Measurements from ENCODE around the gene EIF2S1. TPM values are rescaled to one million over a fixed set of nuclear protein-coding genes. Genes with fewer than 3 reads are reported as not detected.
"Not testable (repeated sequence)": the region's sequence is repeated elsewhere in the genome, so short reads cannot be mapped to it uniquely, and the experiment has no call there.

The EIF2S1 gene
- total RNA-seq, 2 experiments from 2014 or later: 23.1 to 28.8 TPM

GRCh38 chr14:67397536-67397935 is 37.4 kb downstream of the EIF2S1 start:
- Histone ChIP-seq H3K4me1 (ENCODE audit: insufficient read depth, low read length) (no peaks in the 10 kb centered on the region), H3K27me3 (ENCODE audit: control insufficient read depth in 1 of 2, insufficient read depth in 2 of 2, low read length in 2 of 2) (no peaks in the 10 kb centered on the region), H3K4me3 (ENCODE audit: low read length) (no peak overlapping the region), H3K36me3 (ENCODE audit: insufficient read depth, low read length) (no peaks in the 10 kb centered on the region), H3K9me3 (ENCODE audit: control insufficient read depth in 1 of 2, insufficient read depth in 1 of 2, low read length in 2 of 2) (no peaks in the 10 kb centered on the region), H3K27ac (ENCODE audit: low read depth in 1 of 2, low read length in 2 of 2) (no peak overlapping the region)
- intact Hi-C loops (cut with DNase I, micrococcal nuclease): no loop called here
- POLR2A ChIA-PET: no interaction called here
- no peak for TF ChIP-seq CTCF (IDR thresholded peaks at IDR 0.05)
- H3K9me3 Mint-ChIP-seq: no peaks in the 10 kb centered on the region
- ATAC-seq (ENCODE audit: poor library complexity) (no peak), DNase-seq (no peak)
- H3K4me1 Mint-ChIP-seq (ENCODE audit: low read depth): no peaks in the 10 kb centered on the region
- CTCF ChIA-PET: no interaction called here
- no peaks in the 10 kb centered on the region for H3K36me3 Mint-ChIP-seq (ENCODE audit: low read depth)
- no peak overlapping the region for H3K4me3 Mint-ChIP-seq
- no peak overlapping the region for H3K27ac Mint-ChIP-seq
- H3K27me3 Mint-ChIP-seq: no peaks in the 10 kb centered on the region

GRCh38 chr14:67400434-67400833 is 40.3 kb downstream of the EIF2S1 start:
- intact Hi-C loops (cut with DNase I, micrococcal nuclease): no loop called here
- TF ChIP-seq CTCF (IDR thresholded peaks at IDR 0.05): no peak
- Mint-ChIP-seq H3K36me3 (ENCODE audit: low read depth) (no peaks in the 10 kb centered on the region), H3K4me3 (no peak overlapping the region), H3K9me3 (no peaks in the 10 kb centered on the region), H3K27me3 (no peaks in the 10 kb centered on the region), H3K4me1 (ENCODE audit: low read depth) (no peaks in the 10 kb centered on the region), H3K27ac (no peak overlapping the region)
- Histone ChIP-seq H3K27me3 (ENCODE audit: control insufficient read depth in 1 of 2, insufficient read depth in 2 of 2, low read length in 2 of 2) (no peaks in the 10 kb centered on the region), H3K4me1 (ENCODE audit: insufficient read depth, low read length) (no peaks in the 10 kb centered on the region), H3K4me3 (ENCODE audit: low read length) (no peak overlapping the region), H3K27ac (ENCODE audit: low read depth in 1 of 2, low read length in 2 of 2) (no peak overlapping the region), H3K36me3 (ENCODE audit: insufficient read depth, low read length) (no peaks in the 10 kb centered on the region), H3K9me3 (ENCODE audit: control insufficient read depth in 1 of 2, insufficient read depth in 1 of 2, low read length in 2 of 2) (no peaks in the 10 kb centered on the region)
- ATAC-seq (ENCODE audit: poor library complexity): no peak
- no peak for DNase-seq
- ChIA-PET CTCF (no interaction called here), POLR2A (no interaction called here)

GRCh38 chr14:67405771-67406170 is 45.6 kb downstream of the EIF2S1 start:
- Mint-ChIP-seq H3K27ac (no peak overlapping the region), H3K4me1 (ENCODE audit: low read depth) (peaks cover 4% of the 10 kb centered on the region), H3K27me3 (no peaks in the 10 kb centered on the region), H3K36me3 (ENCODE audit: low read depth) (no peaks in the 10 kb centered on the region), H3K9me3 (no peaks in the 10 kb centered on the region), H3K4me3 (no peak overlapping the region)
- no peaks in the 10 kb centered on the region for H3K9me3 ChIP-seq (ENCODE audit: control insufficient read depth in 1 of 2, insufficient read depth in 1 of 2, low read length in 2 of 2)
- CTCF ChIA-PET: interaction anchor here (0.5 kb wide), 1 partner anchor 824 kb away, joined by 3 read pairs; no protein-coding TSS in a partner anchor
- H3K4me1 ChIP-seq (ENCODE audit: insufficient read depth, low read length): no peaks in the 10 kb centered on the region
- no peak for DNase-seq
- no peaks in the 10 kb centered on the region for H3K27me3 ChIP-seq (ENCODE audit: control insufficient read depth in 1 of 2, insufficient read depth in 2 of 2, low read length in 2 of 2)
- no peaks in the 10 kb centered on the region for H3K36me3 ChIP-seq (ENCODE audit: insufficient read depth, low read length)
- no peak overlapping the region for H3K27ac ChIP-seq (ENCODE audit: low read depth in 1 of 2, low read length in 2 of 2)
- TF ChIP-seq CTCF (IDR thresholded peaks at IDR 0.05): no peak
- H3K4me3 ChIP-seq (ENCODE audit: low read length): no peak overlapping the region
- no peak for ATAC-seq (ENCODE audit: poor library complexity)
- intact Hi-C loops (cut with DNase I, micrococcal nuclease): no loop called here
- POLR2A ChIA-PET: no interaction called here

GRCh38 chr14:67408122-67408801 is 48.1 kb downstream of the EIF2S1 start:
- H3K36me3 Mint-ChIP-seq (ENCODE audit: low read depth); H3K27me3 ChIP-seq (ENCODE audit: control insufficient read depth in 1 of 2, insufficient read depth in 2 of 2, low read length in 2 of 2); H3K36me3 ChIP-seq (ENCODE audit: insufficient read depth, low read length); intact Hi-C loops (cut with DNase I, micrococcal nuclease); DNase-seq; H3K9me3 ChIP-seq (ENCODE audit: control insufficient read depth in 1 of 2, insufficient read depth in 1 of 2, low read length in 2 of 2); ATAC-seq (ENCODE audit: poor library complexity); H3K4me3 ChIP-seq (ENCODE audit: low read length); H3K4me3 Mint-ChIP-seq; H3K27ac ChIP-seq (ENCODE audit: low read depth in 1 of 2, low read length in 2 of 2); H3K9me3 Mint-ChIP-seq; H3K27ac Mint-ChIP-seq; H3K27me3 Mint-ChIP-seq: not testable (repeated sequence)
- ChIA-PET POLR2A (interaction anchor here (0.6 to 0.8 kb wide), 2 partner anchors 56 to 212 kb away, joined by 3 read pairs; partner anchors contain the start of gene ARG2), CTCF (interaction anchor here (1.3 kb wide), 1 partner anchor 19 kb away, joined by 3 read pairs; no protein-coding TSS in a partner anchor)
- H3K4me1 Mint-ChIP-seq (ENCODE audit: low read depth): peaks cover 15% of the 10 kb centered on the region
- peaks cover 14% of the 10 kb centered on the region for H3K4me1 ChIP-seq (ENCODE audit: insufficient read depth, low read length)
